Calu3 (cell line): ENCODE results near the gene FRMD6. TPM values are rescaled to one million over a fixed set of nuclear protein-coding genes. Genes with fewer than 3 reads are reported as not detected.
"Not testable (repeated sequence)": the region's sequence is repeated elsewhere in the genome, so short reads cannot be mapped to it uniquely, and the experiment has no call there.

Experiments used
- BruUV-seq: library from RNA; stranded (reverse); fragments of 400-500 nt; replicated peaks from 2 replicates; lab custom pipeline; 2021; lab: Mats Ljungman, UMichigan
- CTCF ChIA-PET: fragments of 300-600 bp; sonication (Branson Sonifier 250); formaldehyde crosslinking; loops from one replicate; lab custom pipeline; 2022; ENCODE audit warnings: antibody characterized with exemption; lab: Charles Lee
- DNase-seq: peaks from one replicate; pipeline ENCODE4 v3.0.0; 2022
- H3K27ac Mint-ChIP-seq: one replicate; pipeline ENCODE4 v1.8.0; 2022; ENCODE audit warnings: mixed read lengths; ENCODE audit not compliant: unreplicated experiment
- H3K27me3 Mint-ChIP-seq: one replicate; pipeline ENCODE4 v1.8.0; 2022; ENCODE audit warnings: mixed read lengths; ENCODE audit not compliant: unreplicated experiment
- H3K36me3 Mint-ChIP-seq: one replicate; pipeline ENCODE4 v1.8.0; 2022; ENCODE audit warnings: mild to moderate bottlenecking, moderate library complexity, mixed read lengths; ENCODE audit not compliant: insufficient read depth, unreplicated experiment
- H3K4me1 Mint-ChIP-seq: one replicate; pipeline ENCODE4 v1.8.0; 2022; ENCODE audit warnings: mild to moderate bottlenecking, low read depth, mixed read lengths; ENCODE audit not compliant: unreplicated experiment
- H3K4me3 Mint-ChIP-seq: one replicate; pipeline ENCODE4 v1.8.0; 2022; ENCODE audit warnings: mild to moderate bottlenecking, low read depth, moderate library complexity, mixed read lengths; ENCODE audit not compliant: unreplicated experiment
- H3K9me3 Mint-ChIP-seq: one replicate; pipeline ENCODE4 v1.8.0; 2022; ENCODE audit warnings: low read depth, mixed read lengths; ENCODE audit not compliant: unreplicated experiment
- CTCF ChIP-seq: fragments of 200-600 bp; IDR thresholded peaks from one replicate; pipeline ENCODE4 v1.8.0; 2022; ENCODE audit warnings: antibody characterized with exemption; ENCODE audit not compliant: unreplicated experiment
- intact Hi-C: fragments of 100-400 bp; cut with micrococcal nuclease; formaldehyde crosslinking; loops from one replicate; pipeline ENCODE4 v1.10.0; 2022; ENCODE audit not compliant: unreplicated experiment
- total RNA-seq: library from RNA; stranded (reverse); gene quantifications from 2 replicates; pipeline ENCODE4 v1.2.3, GENCODE V29; 2022

Gene FRMD6
- total RNA-seq, 1 experiment from 2014 or later = 33.3 TPM

- no peaks in the 10 kb centered on the region for H3K36me3 Mint-ChIP-seq
These were observed 92.8 kb downstream of the FRMD6 start for GRCh38 chr14:51744372-51745130.

GRCh38 chr14:51746823-51747222 lies 95.1 kb downstream of the FRMD6 start:
- BruUV-seq = not testable (repeated sequence)

More at GRCh38 chr14:51744372-51745130, 92.8 kb downstream of the FRMD6 start:
- no peak for DNase-seq
- Mint-ChIP-seq H3K9me3 (peaks cover 2% of the 10 kb centered on the region), H3K27me3 (no peaks in the 10 kb centered on the region), H3K27ac (no peak overlapping the region), H3K4me3 (no peak overlapping the region), H3K4me1 (no peaks in the 10 kb centered on the region)
- intact Hi-C loops = no loop called here
- CTCF ChIA-PET = no interaction called here
- TF ChIP-seq CTCF = no peak
- no TSS peak for BruUV-seq

GRCh38 chr14:51750542-51750941 lies 98.8 kb downstream of the FRMD6 start:
- no peak overlapping the region for H3K27ac Mint-ChIP-seq
- no TSS peak for BruUV-seq
- no peaks in the 10 kb centered on the region for H3K9me3 Mint-ChIP-seq
- CTCF ChIA-PET = no interaction called here
- H3K4me3 Mint-ChIP-seq = no peak overlapping the region
- intact Hi-C loops = no loop called here
- no peak for TF ChIP-seq CTCF
- H3K36me3 Mint-ChIP-seq = peaks cover 8% of the 10 kb centered on the region
- DNase-seq = no peak
- peaks cover 10% of the 10 kb centered on the region for H3K4me1 Mint-ChIP-seq
- no peaks in the 10 kb centered on the region for H3K27me3 Mint-ChIP-seq

More at GRCh38 chr14:51746823-51747222, 95.1 kb downstream of the FRMD6 start:
- CTCF ChIA-PET, H3K4me1 Mint-ChIP-seq, DNase-seq, H3K27ac Mint-ChIP-seq, H3K27me3 Mint-ChIP-seq, H3K9me3 Mint-ChIP-seq, intact Hi-C loops, H3K4me3 Mint-ChIP-seq, H3K36me3 Mint-ChIP-seq: not testable (repeated sequence)

GRCh38 chr14:51751611-51752345 lies 100.1 kb downstream of the FRMD6 start:
- intact Hi-C loops, H3K36me3 Mint-ChIP-seq, H3K27ac Mint-ChIP-seq, H3K9me3 Mint-ChIP-seq, BruUV-seq, H3K4me1 Mint-ChIP-seq, H3K27me3 Mint-ChIP-seq: not testable (repeated sequence)
- peak overlapping the region; percentile 50 for H3K4me3 Mint-ChIP-seq
- CTCF ChIA-PET = interaction anchor here (0.6 to 1.1 kb wide), 3 partner anchors 24 to 512 kb away, joined by 3 to 4 read pairs (median 3); partner anchors contain the start of gene TMX1
- DNase-seq = peak; percentile 74

- H3K9me3 Mint-ChIP-seq, CTCF ChIA-PET, H3K27ac Mint-ChIP-seq, H3K36me3 Mint-ChIP-seq, DNase-seq, H3K4me3 Mint-ChIP-seq, intact Hi-C loops, BruUV-seq, H3K4me1 Mint-ChIP-seq: not testable (repeated sequence)
- peaks cover 10% of the 10 kb centered on the region for H3K27me3 Mint-ChIP-seq
These were observed 106.0 kb downstream of the FRMD6 start for GRCh38 chr14:51757756-51758155.
